NCI-H1092 treated with DMSO at 0.1 percent for 48 hours (cell line): Measurements from ENCODE around the gene CACNA1B.

Experiments
- DNase-seq: peaks from one replicate; lab custom pipeline; 2025; lab: John Stamatoyannopoulos, UW

Gene CACNA1B

GRCh38 chr9:137920753-137921152 is 43.2 kb downstream of the CACNA1B start:
- DNase-seq: no peak

GRCh38 chr9:137924169-137924568 is 46.6 kb downstream of the CACNA1B start:
- no peak for DNase-seq

- DNase-seq: no peak
Observed at GRCh38 chr9:137924761-137925369, 47.3 kb downstream of the CACNA1B start.

- no peak for DNase-seq
Observed at GRCh38 chr9:137943655-137944054, 66.1 kb downstream of the CACNA1B start.

GRCh38 chr9:137945581-137945980 is 68.0 kb downstream of the CACNA1B start:
- DNase-seq: no peak

- DNase-seq: no peak
Observed at GRCh38 chr9:137946993-137947392, 69.4 kb downstream of the CACNA1B start.

- DNase-seq: no peak
Observed at GRCh38 chr9:137948642-137949041, 71.1 kb downstream of the CACNA1B start.

- DNase-seq: no peak
Observed at GRCh38 chr9:137949260-137949659, 71.7 kb downstream of the CACNA1B start.

GRCh38 chr9:137951107-137951506 is 73.5 kb downstream of the CACNA1B start:
- no peak for DNase-seq

- no peak for DNase-seq
Observed at GRCh38 chr9:137951597-137952490, 74.3 kb downstream of the CACNA1B start.

GRCh38 chr9:137952976-137953666 is 75.5 kb downstream of the CACNA1B start:
- no peak for DNase-seq

- no peak for DNase-seq
Observed at GRCh38 chr9:137953683-137954438, 76.3 kb downstream of the CACNA1B start.

- DNase-seq: no peak
Observed at GRCh38 chr9:137955224-137955570, 77.6 kb downstream of the CACNA1B start.

- no peak for DNase-seq
Observed at GRCh38 chr9:137955586-137955985, 78.0 kb downstream of the CACNA1B start.

GRCh38 chr9:137956039-137956438 is 78.5 kb downstream of the CACNA1B start:
- no peak for DNase-seq

- no peak for DNase-seq
Observed at GRCh38 chr9:137956688-137957385, 79.3 kb downstream of the CACNA1B start.

- no peak for DNase-seq
Observed at GRCh38 chr9:137959641-137960411, 82.2 kb downstream of the CACNA1B start.

- no peak for DNase-seq
Observed at GRCh38 chr9:137960496-137960895, 82.9 kb downstream of the CACNA1B start.

GRCh38 chr9:137963525-137963924 is 85.9 kb downstream of the CACNA1B start:
- no peak for DNase-seq

- DNase-seq: no peak
Observed at GRCh38 chr9:137965177-137965795, 87.7 kb downstream of the CACNA1B start.
